D721Med (cell line): ENCODE data around the gene CNTN4.

Experiments
- DNase-seq: peaks from one replicate; pipeline ENCODE4 v3.0.0; 2011; ENCODE audit warnings: low spot score; ENCODE audit not compliant: insufficient read length
- FAIRE-seq: peaks from 2 replicates; lab custom pipeline; 2011; peaks lifted over from hg19 to GRCh38; lab: Jason Lieb, UNC
- CTCF ChIP-seq: IDR thresholded peaks from 2 replicates; pipeline ENCODE4 v1.5.1; 2012; ENCODE audit warnings: mild to moderate bottlenecking, control low read depth; ENCODE audit not compliant: insufficient read depth; ENCODE audit errors: missing control alignments

Gene CNTN4

GRCh38 chr3:2558796-2559195 lies 460.1 kb downstream of the CNTN4 start:
- FAIRE-seq = no peak
- no peak for TF ChIP-seq CTCF

GRCh38 chr3:2567451-2567850 lies 468.8 kb downstream of the CNTN4 start:
- DNase-seq = no peak
- TF ChIP-seq CTCF = no peak
- no peak for FAIRE-seq

More at GRCh38 chr3:2558796-2559195, 460.1 kb downstream of the CNTN4 start:
- no peak for DNase-seq

- FAIRE-seq (no peak), DNase-seq (no peak)
- no peak for TF ChIP-seq CTCF
Observed at GRCh38 chr3:2568156-2568555, 469.5 kb downstream of the CNTN4 start.

- no peak for TF ChIP-seq CTCF
- no peak for FAIRE-seq
Observed at GRCh38 chr3:2568929-2569328, 470.3 kb downstream of the CNTN4 start.

GRCh38 chr3:2577571-2577970 lies 478.9 kb downstream of the CNTN4 start:
- no peak for TF ChIP-seq CTCF
- FAIRE-seq = no peak
- DNase-seq = no peak

More at GRCh38 chr3:2568929-2569328, 470.3 kb downstream of the CNTN4 start:
- no peak for DNase-seq

GRCh38 chr3:2578560-2578959 lies 479.9 kb downstream of the CNTN4 start:
- no peak for FAIRE-seq
- TF ChIP-seq CTCF = no peak
- DNase-seq = no peak

- TF ChIP-seq CTCF = no peak
- no peak for DNase-seq
- FAIRE-seq = no peak
Observed at GRCh38 chr3:2579206-2579605, 480.5 kb downstream of the CNTN4 start.
